Activated CD4-positive, alpha-beta memory T cell treated with anti-CD3 and anti-CD28 coated beads, Interleukin-2, amount 10 ng/mL, durations not matched to agents 7 days and 5 days (primary cell): ENCODE data around the gene RGL2. TPM values are rescaled to one million over a fixed set of nuclear protein-coding genes. Genes with fewer than 3 reads are reported as not detected.
"Not testable (repeated sequence)": the region's sequence is repeated elsewhere in the genome, so short reads cannot be mapped to it uniquely, and the experiment has no call there.

Experiments
- CTCF ChIA-PET: fragments of 350-600 bp; sonication (Branson Sonifier 250); formaldehyde crosslinking; loops from one replicate; lab custom pipeline; 2021; ENCODE audit warnings: antibody characterized with exemption, inconsistent platforms; lab: Charles Lee
- POLR2A ChIA-PET: fragments of 350-600 bp; sonication (Branson Sonifier 250); formaldehyde crosslinking; loops from one replicate; lab custom pipeline; 2021; ENCODE audit warnings: antibody characterized with exemption; lab: Charles Lee
- DNase-seq: peaks from one replicate; pipeline ENCODE4 v3.0.0-alpha.2; 2020
- H3K27ac Mint-ChIP-seq: one replicate; pipeline ENCODE4 v1.8.0; 2021; ENCODE audit warnings: mild to moderate bottlenecking, mixed read lengths
- H3K27me3 Mint-ChIP-seq: one replicate; pipeline ENCODE4 v1.8.0; 2021; ENCODE audit warnings: mixed read lengths
- H3K36me3 Mint-ChIP-seq: one replicate; pipeline ENCODE4 v1.8.0; 2021; ENCODE audit warnings: low read depth, mixed read lengths
- H3K4me1 Mint-ChIP-seq: one replicate; pipeline ENCODE4 v1.8.0; 2021; ENCODE audit warnings: mixed read lengths
- H3K4me3 Mint-ChIP-seq: one replicate; pipeline ENCODE4 v1.8.0; 2021; ENCODE audit warnings: mild to moderate bottlenecking, mixed read lengths
- H3K9me3 Mint-ChIP-seq: one replicate; pipeline ENCODE4 v1.8.0; 2021; ENCODE audit warnings: mixed read lengths
- total RNA-seq, 2 experiments: library from RNA; stranded (reverse); gene quantifications; one replicate each; pipeline ENCODE4 v1.2.3, GENCODE V29; 2021

Gene RGL2
- total RNA-seq, 2 experiments from 2014 or later: 44.3 to 45.1 TPM

GRCh38 chr6:33288921-33289783 lies 9.6 kb downstream of the RGL2 start, which contains the start of the genes PFDN6 and WDR46:
PFDN6 (plus strand) TSS chr6:33289601; CDS start chr6:33289857, 256 bp downstream.
WDR46 (minus strand) TSS chr6:33289239; CDS start chr6:33289170, 69 bp downstream.
- H3K27me3 Mint-ChIP-seq: no peaks in the 10 kb centered on the region
- ChIA-PET CTCF (interaction anchor here (0.5 to 3.1 kb wide), 7 partner anchors 9 to 100 kb away, joined by 3 to 29 read pairs (median 7); partner anchors contain the start of genes B3GALT4, RGL2, RPS18 and VPS52), POLR2A (interaction anchor here (1.0 to 14.3 kb wide), 18 partner anchors 10 to 317 kb away, joined by 3 to 234 read pairs (median 6); partner anchors contain the start of genes B3GALT4, KIFC1, RGL2 and RPS18)
- peak within 1 kb of the TSS; percentile 80 for H3K27ac Mint-ChIP-seq
- peak; percentile 87 for DNase-seq
- H3K4me3 Mint-ChIP-seq: peak within 1 kb of the TSS; percentile 90
- no peaks in the 10 kb centered on the region for H3K9me3 Mint-ChIP-seq
- peaks cover 47% of the 10 kb centered on the region for H3K4me1 Mint-ChIP-seq
- peaks cover 38% of the 10 kb centered on the region for H3K36me3 Mint-ChIP-seq

- peaks cover 47% of the 10 kb centered on the region for H3K4me1 Mint-ChIP-seq
- peak overlapping the region; percentile 90 for H3K4me3 Mint-ChIP-seq
- CTCF ChIA-PET: interaction anchor here (0.8 to 3.1 kb wide), 6 partner anchors 10 to 40 kb away, joined by 3 to 29 read pairs (median 11); partner anchors contain the start of genes B3GALT4, RGL2, RPS18 and VPS52
- POLR2A ChIA-PET: interaction anchor here (1.0 to 14.3 kb wide), 14 partner anchors 9 to 142 kb away, joined by 3 to 234 read pairs (median 6); partner anchors contain the start of genes B3GALT4, RGL2, RPS18 and SYNGAP1
- no peak for DNase-seq
- H3K27ac Mint-ChIP-seq: no peak overlapping the region
- peaks cover 37% of the 10 kb centered on the region for H3K36me3 Mint-ChIP-seq
- H3K27me3 Mint-ChIP-seq: no peaks in the 10 kb centered on the region
- H3K9me3 Mint-ChIP-seq: no peaks in the 10 kb centered on the region
Observed at GRCh38 chr6:33288141-33288920, 10.4 kb downstream of the RGL2 start.

- Mint-ChIP-seq H3K4me1 (peaks cover 46% of the 10 kb centered on the region), H3K27ac (no peak overlapping the region), H3K9me3 (no peaks in the 10 kb centered on the region), H3K27me3 (no peaks in the 10 kb centered on the region), H3K36me3 (peaks cover 39% of the 10 kb centered on the region), H3K4me3 (peak overlapping the region; percentile 90)
- POLR2A ChIA-PET: interaction anchor here (1.1 to 14.3 kb wide), 5 partner anchors 8 to 31 kb away, joined by 3 to 234 read pairs (median 6); partner anchors contain the start of genes B3GALT4, RGL2, RPS18 and VPS52
- CTCF ChIA-PET: no interaction called here
- DNase-seq: no peak
Observed at GRCh38 chr6:33286946-33287914, 11.5 kb downstream of the RGL2 start.

GRCh38 chr6:33285214-33285613 lies 13.5 kb downstream of the RGL2 start:
- H3K4me3 Mint-ChIP-seq, H3K9me3 Mint-ChIP-seq, CTCF ChIA-PET, DNase-seq, H3K27me3 Mint-ChIP-seq, POLR2A ChIA-PET, H3K27ac Mint-ChIP-seq: not testable (repeated sequence)
- Mint-ChIP-seq H3K36me3 (peaks cover 45% of the 10 kb centered on the region), H3K4me1 (peaks cover 39% of the 10 kb centered on the region)

DNA sequence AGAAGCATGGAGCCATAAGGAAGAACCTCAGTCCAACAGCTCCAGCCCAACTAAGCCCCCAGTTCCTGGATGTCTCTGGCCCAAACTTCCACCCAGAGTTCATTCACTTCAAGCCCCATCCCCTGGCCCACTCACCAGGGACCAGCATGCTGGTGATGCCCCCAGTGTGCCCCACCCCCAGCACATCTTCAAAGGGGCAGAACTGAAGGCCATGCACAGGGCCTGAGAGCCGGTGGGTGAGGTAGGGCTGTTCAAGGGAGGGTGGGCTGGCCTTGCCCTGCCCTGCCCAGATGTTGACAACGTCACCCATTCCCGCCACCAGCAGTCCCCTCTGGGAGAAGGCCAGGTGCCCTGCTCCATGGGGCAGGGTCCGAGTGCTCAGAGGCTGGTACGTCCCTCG lies 18.2 kb downstream of the RGL2 start:
- peaks cover 64% of the 10 kb centered on the region for H3K36me3 Mint-ChIP-seq
- no peak overlapping the region for H3K4me3 Mint-ChIP-seq
- no peaks in the 10 kb centered on the region for H3K9me3 Mint-ChIP-seq
- peaks cover 39% of the 10 kb centered on the region for H3K4me1 Mint-ChIP-seq
- peak overlapping the region; percentile 21 for H3K27ac Mint-ChIP-seq
- no peaks in the 10 kb centered on the region for H3K27me3 Mint-ChIP-seq
- POLR2A ChIA-PET: interaction anchor here (1.6 to 7.2 kb wide), 4 partner anchors 9 to 64 kb away, joined by 4 to 234 read pairs (median 16); partner anchors contain the start of genes PFDN6, RGL2, RPS18 and VPS52
- CTCF ChIA-PET: interaction anchor here (0.7 kb wide), 1 partner anchor 173 kb away, joined by 3 read pairs; no protein-coding TSS in a partner anchor
- no peak for DNase-seq

DNA sequence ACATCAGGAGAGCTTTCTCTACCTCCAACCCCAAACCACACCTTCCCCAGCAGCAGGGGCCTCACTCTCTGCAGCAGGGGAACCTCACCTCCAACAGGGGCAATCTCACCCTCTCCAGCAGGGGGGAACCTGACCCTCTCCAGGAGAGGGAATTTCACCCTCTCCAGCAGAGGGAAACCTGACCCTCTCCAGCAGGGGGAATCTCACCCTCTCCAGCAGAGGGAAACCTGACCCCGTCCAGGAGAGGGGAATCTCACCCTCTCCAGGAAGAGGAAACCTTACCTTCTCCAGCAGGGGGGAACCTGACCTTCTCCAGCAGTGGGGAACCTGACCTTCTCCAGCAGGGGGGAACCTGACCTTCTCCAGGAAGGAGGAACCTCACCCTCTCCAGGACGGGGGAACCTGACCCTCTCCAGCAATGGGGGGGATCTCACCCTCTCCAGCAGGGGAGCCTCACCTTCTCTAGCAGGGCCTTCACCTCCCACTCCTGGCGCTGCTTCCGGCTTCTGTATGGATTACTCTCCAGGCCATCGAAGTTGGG lies 18.7 kb downstream of the RGL2 start:
- Mint-ChIP-seq H3K27ac (peak overlapping the region; percentile 21), H3K36me3 (peaks cover 69% of the 10 kb centered on the region), H3K4me3 (no peak overlapping the region), H3K27me3 (no peaks in the 10 kb centered on the region), H3K4me1 (peaks cover 44% of the 10 kb centered on the region), H3K9me3 (no peaks in the 10 kb centered on the region)
- ChIA-PET POLR2A (interaction anchor here (1.6 to 7.2 kb wide), 4 partner anchors 8 to 65 kb away, joined by 4 to 234 read pairs (median 16); partner anchors contain the start of genes PFDN6, RGL2, RPS18 and VPS52), CTCF (interaction anchor here (0.7 kb wide), 1 partner anchor 174 kb away, joined by 3 read pairs; no protein-coding TSS in a partner anchor)
- no peak for DNase-seq

DNA sequence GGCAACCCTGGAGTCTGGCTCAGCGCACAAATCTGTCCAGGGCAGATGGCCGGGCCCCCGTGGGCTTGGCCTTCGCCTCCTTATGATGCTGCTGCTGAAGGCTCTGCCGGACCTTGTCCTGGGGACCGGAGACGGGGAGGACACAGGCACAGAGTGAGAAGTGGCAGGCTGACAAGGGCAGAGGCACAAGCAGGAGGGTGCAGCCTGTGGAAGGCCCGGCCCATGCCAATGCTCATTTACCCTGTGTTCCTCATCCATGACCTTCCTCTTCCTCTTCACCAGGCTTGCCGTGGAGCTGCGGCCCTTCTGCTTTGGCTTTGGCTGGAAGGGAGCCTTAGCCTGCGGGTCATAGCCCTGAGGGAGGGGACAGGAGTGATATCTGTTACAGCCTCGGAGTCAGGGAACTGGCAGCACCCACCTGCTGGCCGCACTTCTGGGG lies 19.5 kb downstream of the RGL2 start:
- Mint-ChIP-seq H3K27ac (peak overlapping the region; percentile 49), H3K9me3 (no peaks in the 10 kb centered on the region), H3K27me3 (no peaks in the 10 kb centered on the region), H3K4me3 (no peak overlapping the region), H3K4me1 (peaks cover 52% of the 10 kb centered on the region), H3K36me3 (peaks cover 75% of the 10 kb centered on the region)
- DNase-seq: no peak
- POLR2A ChIA-PET: interaction anchor here (1.6 to 7.2 kb wide), 6 partner anchors 7 to 65 kb away, joined by 4 to 234 read pairs (median 16); partner anchors contain the start of genes PFDN6, RGL2, RPS18 and VPS52
- CTCF ChIA-PET: interaction anchor here (0.6 kb wide), 1 partner anchor 53 kb away, joined by 3 read pairs; no protein-coding TSS in a partner anchor

DNA sequence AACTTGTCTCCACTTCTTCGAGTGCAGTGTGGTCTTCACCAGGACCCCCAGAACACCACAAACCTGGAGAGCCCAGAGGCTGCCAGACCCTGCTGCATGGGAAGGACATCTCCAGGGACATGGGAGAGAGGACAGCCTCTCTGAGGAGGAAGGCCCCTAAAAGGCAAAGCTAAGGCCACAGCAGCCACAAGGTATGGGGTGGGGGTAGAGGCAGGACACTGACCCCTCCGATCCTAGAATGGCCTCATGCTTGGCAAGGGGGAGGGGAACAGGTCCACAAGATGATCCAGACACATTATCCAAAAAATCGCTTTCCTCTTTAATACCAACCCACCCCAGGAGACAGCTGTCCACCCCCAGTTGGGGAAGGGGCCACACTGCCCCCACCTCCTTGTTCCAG lies 19.9 kb downstream of the RGL2 start:
- Mint-ChIP-seq H3K4me3 (peak overlapping the region; percentile 92), H3K27me3 (no peaks in the 10 kb centered on the region), H3K9me3 (no peaks in the 10 kb centered on the region), H3K4me1 (peaks cover 55% of the 10 kb centered on the region), H3K27ac (peak overlapping the region; percentile 98), H3K36me3 (peaks cover 77% of the 10 kb centered on the region)
- no peak for DNase-seq
- POLR2A ChIA-PET: interaction anchor here (2.4 to 7.2 kb wide), 6 partner anchors 14 to 66 kb away, joined by 9 to 234 read pairs (median 20); partner anchors contain the start of genes PFDN6, RGL2, TAPBP and WDR46
- CTCF ChIA-PET: interaction anchor here (0.6 to 2.4 kb wide), 4 partner anchors 11 to 147 kb away, joined by 3 to 20 read pairs (median 12); partner anchors contain the start of genes PFDN6 and WDR46

DNA sequence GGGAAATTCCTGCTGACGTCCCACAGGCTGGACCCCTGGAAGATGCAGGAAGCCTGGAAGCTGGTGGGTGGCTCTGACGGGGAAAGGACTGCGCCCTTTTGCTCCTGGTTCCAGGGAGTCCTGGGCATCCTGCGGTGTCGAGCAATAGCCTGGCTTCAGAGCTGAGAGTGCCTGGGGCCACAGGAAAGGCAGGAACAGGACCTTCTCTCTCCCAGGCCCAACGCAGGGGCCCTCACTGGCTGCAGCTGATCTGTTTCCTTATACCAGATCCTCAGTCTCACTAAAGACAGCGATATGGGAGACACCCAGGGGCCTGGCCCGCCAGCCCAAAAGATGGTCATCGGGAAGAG lies 20.4 kb downstream of the RGL2 start:
- Mint-ChIP-seq H3K9me3 (no peaks in the 10 kb centered on the region), H3K27me3 (no peaks in the 10 kb centered on the region), H3K4me3 (peak overlapping the region; percentile 92), H3K27ac (peak overlapping the region; percentile 98), H3K4me1 (peaks cover 59% of the 10 kb centered on the region), H3K36me3 (peaks cover 81% of the 10 kb centered on the region)
- ChIA-PET POLR2A (interaction anchor here (2.2 to 7.2 kb wide), 7 partner anchors 15 to 112 kb away, joined by 6 to 234 read pairs (median 12); partner anchors contain the start of genes PFDN6, RGL2, TAPBP and WDR46), CTCF (interaction anchor here (0.9 to 2.4 kb wide), 4 partner anchors 11 to 148 kb away, joined by 4 to 20 read pairs (median 13); partner anchors contain the start of genes PFDN6, WDR46 and ZBTB22)
- no peak for DNase-seq

GRCh38 chr6:33277663-33278391 lies 20.9 kb downstream of the RGL2 start:
- Mint-ChIP-seq H3K27ac (peak overlapping the region; percentile 98), H3K27me3 (no peaks in the 10 kb centered on the region), H3K9me3 (no peaks in the 10 kb centered on the region), H3K36me3 (peaks cover 84% of the 10 kb centered on the region), H3K4me3 (peak overlapping the region; percentile 92), H3K4me1 (peaks cover 65% of the 10 kb centered on the region)
- DNase-seq: peak; percentile 44
- CTCF ChIA-PET: interaction anchor here (0.7 to 2.7 kb wide), 16 partner anchors 12 to 148 kb away, joined by 3 to 21 read pairs (median 5); partner anchors contain the start of genes PFDN6, RGL2, WDR46 and ZBTB22
- POLR2A ChIA-PET: interaction anchor here (0.8 to 7.2 kb wide), 15 partner anchors 11 to 433 kb away, joined by 3 to 234 read pairs (median 9); partner anchors contain the start of genes PFDN6, RGL2, RING1 and TAPBP
